ENCODE measurements around the gene USP6NL.

GRCh38 chr10:11483201-11484148, 128.0 kb downstream of the USP6NL start:
- TF ChIP-seq POLR2AphosphoS5 (IDR thresholded peaks at IDR 0.05; ENCODE audit: low read depth, low read length) (no peak), TAF1 (IDR thresholded peaks at IDR 0.05; ENCODE audit: borderline replicate concordance, insufficient read depth, low read length) (no peak), SIN3A (IDR thresholded peaks at IDR 0.05; ENCODE audit: borderline replicate concordance, insufficient read depth, low read length) (no peak)
- TF ChIP-seq, protein P1, sequence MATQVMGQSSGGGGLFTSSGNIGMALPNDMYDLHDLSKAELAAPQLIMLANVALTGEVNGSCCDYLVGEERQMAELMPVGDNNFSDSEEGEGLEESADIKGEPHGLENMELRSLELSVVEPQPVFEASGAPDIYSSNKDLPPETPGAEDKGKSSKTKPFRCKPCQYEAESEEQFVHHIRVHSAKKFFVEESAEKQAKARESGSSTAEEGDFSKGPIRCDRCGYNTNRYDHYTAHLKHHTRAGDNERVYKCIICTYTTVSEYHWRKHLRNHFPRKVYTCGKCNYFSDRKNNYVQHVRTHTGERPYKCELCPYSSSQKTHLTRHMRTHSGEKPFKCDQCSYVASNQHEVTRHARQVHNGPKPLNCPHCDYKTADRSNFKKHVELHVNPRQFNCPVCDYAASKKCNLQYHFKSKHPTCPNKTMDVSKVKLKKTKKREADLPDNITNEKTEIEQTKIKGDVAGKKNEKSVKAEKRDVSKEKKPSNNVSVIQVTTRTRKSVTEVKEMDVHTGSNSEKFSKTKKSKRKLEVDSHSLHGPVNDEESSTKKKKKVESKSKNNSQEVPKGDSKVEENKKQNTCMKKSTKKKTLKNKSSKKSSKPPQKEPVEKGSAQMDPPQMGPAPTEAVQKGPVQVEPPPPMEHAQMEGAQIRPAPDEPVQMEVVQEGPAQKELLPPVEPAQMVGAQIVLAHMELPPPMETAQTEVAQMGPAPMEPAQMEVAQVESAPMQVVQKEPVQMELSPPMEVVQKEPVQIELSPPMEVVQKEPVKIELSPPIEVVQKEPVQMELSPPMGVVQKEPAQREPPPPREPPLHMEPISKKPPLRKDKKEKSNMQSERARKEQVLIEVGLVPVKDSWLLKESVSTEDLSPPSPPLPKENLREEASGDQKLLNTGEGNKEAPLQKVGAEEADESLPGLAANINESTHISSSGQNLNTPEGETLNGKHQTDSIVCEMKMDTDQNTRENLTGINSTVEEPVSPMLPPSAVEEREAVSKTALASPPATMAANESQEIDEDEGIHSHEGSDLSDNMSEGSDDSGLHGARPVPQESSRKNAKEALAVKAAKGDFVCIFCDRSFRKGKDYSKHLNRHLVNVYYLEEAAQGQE (IDR thresholded peaks at IDR 0.05; ENCODE audit: insufficient read depth in 1 of 2, low read depth in 2 of 2, low read length in 2 of 2), result no peak

All from PFSK-1 (cell line).